ENCODE results near the gene CREB5.

Gene CREB5

GRCh38 chr7:28474282-28474638, 61.9 kb downstream of the CREB5 start:
- FAIRE-seq, result no peak
- DNase-seq (ENCODE audit: insufficient read length, low spot score), result no peak
- no peak for TF ChIP-seq CTCF (IDR thresholded peaks at IDR 0.05; ENCODE audit: insufficient read depth, missing control alignments)

- DNase-seq (ENCODE audit: insufficient read length, low spot score) (no peak), FAIRE-seq (no peak)
- TF ChIP-seq CTCF (IDR thresholded peaks at IDR 0.05; ENCODE audit: insufficient read depth, missing control alignments), result no peak
Observed at GRCh38 chr7:28474640-28475039, 62.3 kb downstream of the CREB5 start.

- DNase-seq (ENCODE audit: insufficient read length, low spot score), result no peak
- TF ChIP-seq CTCF (IDR thresholded peaks at IDR 0.05; ENCODE audit: insufficient read depth, missing control alignments), result no peak
- no peak for FAIRE-seq
Observed at GRCh38 chr7:28477041-28477442, 64.7 kb downstream of the CREB5 start.

GRCh38 chr7:28478656-28479055, 66.3 kb downstream of the CREB5 start:
- DNase-seq (ENCODE audit: insufficient read length, low spot score) (no peak), FAIRE-seq (no peak)
- no peak for TF ChIP-seq CTCF (IDR thresholded peaks at IDR 0.05; ENCODE audit: insufficient read depth, missing control alignments)

GRCh38 chr7:28479507-28479947, 67.2 kb downstream of the CREB5 start:
- DNase-seq (ENCODE audit: insufficient read length, low spot score) (no peak), FAIRE-seq (no peak)
- no peak for TF ChIP-seq CTCF (IDR thresholded peaks at IDR 0.05; ENCODE audit: insufficient read depth, missing control alignments)

- DNase-seq (ENCODE audit: insufficient read length, low spot score), result no peak
- no peak for FAIRE-seq
- TF ChIP-seq CTCF (IDR thresholded peaks at IDR 0.05; ENCODE audit: insufficient read depth, missing control alignments), result no peak
Observed at GRCh38 chr7:28480595-28480994, 68.3 kb downstream of the CREB5 start.

GRCh38 chr7:28481091-28481926, 69.0 kb downstream of the CREB5 start:
- no peak for TF ChIP-seq CTCF (IDR thresholded peaks at IDR 0.05; ENCODE audit: insufficient read depth, missing control alignments)
- FAIRE-seq, result no peak
- DNase-seq (ENCODE audit: insufficient read length, low spot score), result no peak

Measured in D721Med (cell line).